ENCODE data around the gene PEPD. TPM values are rescaled to one million over a fixed set of nuclear protein-coding genes. Genes with fewer than 3 reads are reported as not detected.

PEPD gene
- total RNA-seq, 2 donors from 2014 or later = 52.2 to 67.9 TPM

- no peak for TF ChIP-seq CTCF (conservative IDR thresholded peaks at IDR 0.05)
- Histone ChIP-seq H3K4me3 (ENCODE audit: low read length) (no peak overlapping the region), H3K9ac (ENCODE audit: extremely low read depth, low read length, poor library complexity, severe bottlenecking) (no peak overlapping the region), H3K36me3 (ENCODE audit: control insufficient read depth, insufficient read depth, low read length) (no peaks in the 10 kb centered on the region), H3K9me3 (ENCODE audit: control insufficient read depth, low read length) (no peaks in the 10 kb centered on the region), H3K27ac (ENCODE audit: low read depth, low read length) (no peak overlapping the region), H3K27me3 (ENCODE audit: control insufficient read depth, insufficient read depth, low read length, poor library complexity, severe bottlenecking) (no peaks in the 10 kb centered on the region), H3K4me1 (ENCODE audit: control insufficient read depth, insufficient read depth, low read length) (no peaks in the 10 kb centered on the region)
- Mint-ChIP-seq H3K4me3 (no peak overlapping the region), H3K27me3 (ENCODE audit: insufficient read depth) (peaks cover 5% of the 10 kb centered on the region), H3K4me1 (peaks cover 5% of the 10 kb centered on the region), H3K27ac (no peak overlapping the region), H3K36me3 (ENCODE audit: low read depth) (no peaks in the 10 kb centered on the region), H3K9me3 (no peaks in the 10 kb centered on the region)
- 90 to 94% methylated on average over 3 to 4 of the region's 4 CpGs for WGBS, 2 experiments (ENCODE audit: insufficient coverage in 1 of 2, insufficient read length in 1 of 2)
- DNase-seq = no peak
Measured at GRCh38 chr19:33530842-33531241, 9.3 kb upstream of the PEPD start.

DNA sequence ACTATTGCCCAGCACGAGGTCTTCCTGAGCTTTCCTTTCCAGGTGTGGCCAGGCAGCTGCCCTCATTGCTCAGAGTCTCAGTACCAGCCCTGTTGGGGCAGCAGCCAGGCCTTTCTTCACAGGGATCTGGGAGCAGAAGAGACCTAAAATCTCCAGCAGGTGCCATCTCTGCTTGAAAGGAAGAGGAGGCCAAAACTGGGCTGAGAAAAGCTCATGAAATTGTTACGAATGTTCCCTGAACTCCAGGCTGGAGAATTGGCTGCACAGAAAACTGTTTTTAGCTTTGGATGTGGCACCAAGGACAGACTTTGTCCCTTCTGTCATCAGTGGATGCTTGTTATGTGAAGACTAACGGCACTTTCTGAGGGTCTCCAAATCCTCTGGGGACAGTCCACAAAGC, 8.7 kb upstream of the PEPD start:
- Mint-ChIP-seq H3K9me3 (no peaks in the 10 kb centered on the region), H3K4me1 (peaks cover 5% of the 10 kb centered on the region), H3K36me3 (ENCODE audit: low read depth) (no peaks in the 10 kb centered on the region), H3K4me3 (no peak overlapping the region), H3K27ac (no peak overlapping the region), H3K27me3 (ENCODE audit: insufficient read depth) (peaks cover 5% of the 10 kb centered on the region)
- no peak for DNase-seq
- WGBS, 2 experiments (ENCODE audit: insufficient coverage in 1 of 2, insufficient read length in 1 of 2) = 85 to 88% methylated on average over 2 to 3 of the region's 3 CpGs
- Histone ChIP-seq H3K9me3 (ENCODE audit: control insufficient read depth, low read length) (no peaks in the 10 kb centered on the region), H3K4me1 (ENCODE audit: control insufficient read depth, insufficient read depth, low read length) (no peaks in the 10 kb centered on the region), H3K27ac (ENCODE audit: low read depth, low read length) (no peak overlapping the region), H3K4me3 (ENCODE audit: low read length) (no peak overlapping the region), H3K27me3 (ENCODE audit: control insufficient read depth, insufficient read depth, low read length, poor library complexity, severe bottlenecking) (no peaks in the 10 kb centered on the region), H3K36me3 (ENCODE audit: control insufficient read depth, insufficient read depth, low read length) (no peaks in the 10 kb centered on the region), H3K9ac (ENCODE audit: extremely low read depth, low read length, poor library complexity, severe bottlenecking) (no peak overlapping the region)
- TF ChIP-seq CTCF (conservative IDR thresholded peaks at IDR 0.05) = no peak

GRCh38 chr19:33529094-33529676, 7.6 kb upstream of the PEPD start:
- H3K27ac ChIP-seq (ENCODE audit: low read depth, low read length) = no peak overlapping the region
- no peak overlapping the region for H3K4me3 Mint-ChIP-seq
- no peak for DNase-seq
- no peak overlapping the region for H3K4me3 ChIP-seq (ENCODE audit: low read length)
- H3K36me3 ChIP-seq (ENCODE audit: control insufficient read depth, insufficient read depth, low read length) = no peaks in the 10 kb centered on the region
- H3K27me3 ChIP-seq (ENCODE audit: control insufficient read depth, insufficient read depth, low read length, poor library complexity, severe bottlenecking) = no peaks in the 10 kb centered on the region
- no peak overlapping the region for H3K9ac ChIP-seq (ENCODE audit: extremely low read depth, low read length, poor library complexity, severe bottlenecking)
- H3K27me3 Mint-ChIP-seq (ENCODE audit: insufficient read depth) = peaks cover 5% of the 10 kb centered on the region
- no peaks in the 10 kb centered on the region for H3K9me3 Mint-ChIP-seq
- no peaks in the 10 kb centered on the region for H3K4me1 ChIP-seq (ENCODE audit: control insufficient read depth, insufficient read depth, low read length)
- no peak overlapping the region for H3K27ac Mint-ChIP-seq
- WGBS, 2 experiments (ENCODE audit: insufficient coverage in 1 of 2, insufficient read length in 1 of 2) = 87 to 96% methylated on average over 4 to 12 of the region's 12 CpGs
- H3K9me3 ChIP-seq (ENCODE audit: control insufficient read depth, low read length) = no peaks in the 10 kb centered on the region
- no peaks in the 10 kb centered on the region for H3K36me3 Mint-ChIP-seq (ENCODE audit: low read depth)
- TF ChIP-seq CTCF (conservative IDR thresholded peaks at IDR 0.05) = no peak
- peaks cover 3% of the 10 kb centered on the region for H3K4me1 Mint-ChIP-seq

Data from endodermal cell (in vitro differentiated cells).